ENCODE measurements around the gene CD200R1L. TPM values are rescaled to one million over a fixed set of nuclear protein-coding genes. Genes with fewer than 3 reads are reported as not detected.

The CD200R1L gene
- total and polyA plus RNA-seq, 2 of the 13 experiments (the other 11 are each of a cell fraction or from before 2014, with no cell fraction given) = not detected

- Histone ChIP-seq H3K27ac (ENCODE audit: extremely low read length, insufficient read depth, low read length) (no peak overlapping the region), H3K36me3 (replicated peaks in 1 of 2; ENCODE audit: control insufficient read depth in 1 of 2, insufficient read depth in 2 of 2, low read length in 2 of 2) (no peaks in the 10 kb centered on the region), H3K4me2 (ENCODE audit: low read depth, low read length) (no peak overlapping the region), H3K9ac (ENCODE audit: insufficient read depth, low read depth, low read length) (no peak overlapping the region), H3K4me3 (replicated peaks in 1 of 3; ENCODE audit: insufficient read depth in 1 of 3, low read depth in 2 of 3, low read length in 3 of 3) (no peak overlapping the region), H4K20me1 (ENCODE audit: insufficient read depth, low read length) (no peaks in the 10 kb centered on the region), H3K9me3 (ENCODE audit: low read length) (no peaks in the 10 kb centered on the region), H3K79me2 (ENCODE audit: insufficient read depth, low read length) (no peaks in the 10 kb centered on the region), H3K4me1 (ENCODE audit: insufficient read depth, low read length) (no peaks in the 10 kb centered on the region), H2AFZ (ENCODE audit: low read length) (no peak overlapping the region), H3K27me3 (ENCODE audit: control insufficient read depth in 1 of 2, insufficient read depth in 2 of 2, low read length in 2 of 2) (no peaks in the 10 kb centered on the region)
- ChIA-PET CTCF (ENCODE audit: low intra/inter-chr PET ratio, low total read pairs) (no interaction called here), POLR2A (no interaction called here)
- FAIRE-seq (no peak), DNase-seq (ENCODE audit: low spot score) (no peak), ATAC-seq (no peak)
- BruUV-seq (replicated peaks) = no TSS peak
- in situ Hi-C loops (cut with HindIII; ENCODE audit: extremely low pct_ligation_motif_present, low pct_unique_long_range_greater_than_20kb) = no loop called here
- 45% methylated on average over 2 of the region's 2 CpGs for WGBS (ENCODE audit: low lambda C conversion rate)
- intact Hi-C loops (cut with micrococcal nuclease; ENCODE audit: unreplicated experiment) = no loop called here
- no peak for TF ChIP-seq MXD4 (CRISPR knock-in tag; IDR thresholded peaks at IDR 0.05)
- no peak for TF ChIP-seq ZBTB20 (CRISPR knock-in tag; IDR thresholded peaks at IDR 0.05; ENCODE audit: borderline replicate concordance, low read depth)
- no peak for TF ChIP-seq ZNF709 (CRISPR knock-in tag; IDR thresholded peaks at IDR 0.05)
- TF ChIP-seq HMGA1 (CRISPR knock-in tag; conservative IDR thresholded peaks at IDR 0.05) = no peak
- no peak for TF ChIP-seq ZNF253 (CRISPR knock-in tag; IDR thresholded peaks at IDR 0.05; ENCODE audit: borderline replicate concordance)
- no peak for TF ChIP-seq ZKSCAN5 (CRISPR knock-in tag; IDR thresholded peaks at IDR 0.05)
- no peak for TF ChIP-seq U2AF2 (IDR thresholded peaks at IDR 0.05; ENCODE audit: low read depth, low read length)
- no peak for TF ChIP-seq ZNF276 (CRISPR knock-in tag; IDR thresholded peaks at IDR 0.05; ENCODE audit: low read depth)
- TF ChIP-seq ZNF512 (CRISPR knock-in tag; IDR thresholded peaks at IDR 0.05) = no peak
- TF ChIP-seq ZNF296 (CRISPR knock-in tag; conservative IDR thresholded peaks at IDR 0.05) = no peak
- TF ChIP-seq SMARCE1 (IDR thresholded peaks at IDR 0.05; ENCODE audit: borderline replicate concordance) = no peak
- no peak for TF ChIP-seq SIN3B (IDR thresholded peaks at IDR 0.05; ENCODE audit: low read length)
- TF ChIP-seq NONO (IDR thresholded peaks at IDR 0.05) = no peak
- TF ChIP-seq NONO (CRISPR knock-in tag; conservative IDR thresholded peaks at IDR 0.05) = no peak
- no peak for TF ChIP-seq ZNF318 (CRISPR knock-in tag; IDR thresholded peaks at IDR 0.05)
Measured at GRCh38 chr3:112770951-112771350, 75.7 kb downstream of the CD200R1L start.
